ENCODE results near the gene EIF2D.
A peak's percentile ranks its signal among the peaks of the same experiment; 100 is the strongest.

EIF2D gene

DNA sequence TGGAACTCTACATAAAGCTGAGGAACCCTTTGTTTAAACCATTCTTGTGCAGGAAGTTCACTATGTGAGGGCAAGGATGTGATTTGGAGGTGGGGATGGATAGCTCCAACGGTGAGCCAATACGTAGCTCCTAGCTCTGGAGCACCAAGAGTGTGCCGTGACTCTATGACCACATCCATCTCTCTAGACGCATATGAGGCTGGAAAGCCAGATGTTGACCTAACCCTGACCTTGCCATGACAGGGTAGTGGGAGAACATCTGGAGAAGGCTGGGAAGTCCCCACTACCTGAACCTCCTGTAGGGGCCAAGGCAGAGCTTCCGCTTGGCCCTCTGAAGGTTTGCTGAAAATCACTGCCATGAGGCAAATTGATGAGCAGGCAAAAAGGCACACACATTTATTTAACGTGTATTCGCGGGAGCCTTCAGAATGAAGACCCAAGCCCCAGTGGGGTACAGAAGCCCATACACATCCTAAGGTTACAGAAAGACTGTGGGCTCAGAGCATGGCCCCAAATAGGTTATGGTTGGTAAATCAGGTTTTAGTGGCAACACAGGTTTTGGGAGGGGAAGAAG lies 43.4 kb downstream of the EIF2D start:
- no peak for DNase-seq

DNA sequence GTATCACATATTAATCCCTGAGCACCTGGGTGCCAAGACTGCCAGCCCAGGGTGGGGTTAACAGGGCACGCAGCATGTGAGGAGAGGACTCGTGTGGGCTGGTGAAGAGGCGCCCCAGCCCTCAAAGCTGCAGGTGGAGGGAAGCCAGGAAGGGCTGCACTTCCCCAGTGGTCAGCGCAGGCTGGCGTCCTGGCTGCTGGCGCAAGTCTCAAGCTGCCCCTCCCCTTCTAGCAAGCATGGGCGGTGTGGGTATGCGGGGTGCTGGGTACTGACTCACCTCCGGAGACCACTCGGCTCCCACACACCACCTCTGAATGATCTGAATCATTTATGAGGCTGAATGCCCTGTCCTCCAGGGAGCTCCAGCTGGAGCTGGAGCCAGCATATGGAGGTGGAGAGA lies 44.0 kb downstream of the EIF2D start:
- no peak for DNase-seq

- no peak for DNase-seq
Observed at GRCh38 chr1:206566999-206567398, 45.3 kb downstream of the EIF2D start.

DNA sequence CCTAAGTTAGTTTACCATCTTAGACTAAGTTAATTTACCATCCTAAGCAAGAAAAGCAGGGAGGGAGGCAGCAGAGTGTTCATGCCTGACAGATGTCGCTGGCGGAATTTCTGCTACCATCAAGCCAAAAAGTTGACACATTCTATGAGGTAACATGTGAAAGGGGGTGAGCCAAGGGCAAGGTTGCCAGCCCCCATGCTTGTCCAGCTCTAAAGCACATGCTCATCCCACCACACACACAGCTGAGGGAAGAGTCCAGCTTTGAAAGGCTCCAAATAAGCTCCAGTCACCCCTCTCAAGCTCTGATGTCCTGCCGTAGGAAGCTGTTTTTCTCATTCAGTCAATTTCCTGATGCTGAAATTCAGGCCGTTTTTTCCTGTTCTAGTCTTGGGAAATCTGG lies 46.3 kb downstream of the EIF2D start:
- no peak for DNase-seq

GRCh38 chr1:206563367-206564207 lies 48.7 kb downstream of the EIF2D start:
- no peak for DNase-seq

- DNase-seq, result no peak
Observed at GRCh38 chr1:206560007-206560716, 52.1 kb downstream of the EIF2D start.

DNA sequence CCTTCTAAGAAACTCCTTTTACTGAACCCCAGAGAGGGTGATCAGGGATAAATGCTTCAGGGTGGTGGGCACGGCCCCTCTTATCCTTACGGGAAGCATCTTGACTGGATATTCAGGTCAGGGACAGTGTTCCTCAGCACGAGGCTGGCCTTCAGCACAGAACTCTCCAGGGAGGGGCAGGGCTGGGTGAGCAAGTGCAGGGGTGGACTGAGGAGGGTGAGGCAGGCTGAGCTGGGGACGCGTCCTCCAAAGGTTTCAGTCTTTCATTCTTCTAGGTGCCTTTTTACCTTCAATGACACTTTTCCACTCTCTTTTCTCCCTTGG lies 52.6 kb downstream of the EIF2D start:
- peak; percentile 46 for DNase-seq

DNA sequence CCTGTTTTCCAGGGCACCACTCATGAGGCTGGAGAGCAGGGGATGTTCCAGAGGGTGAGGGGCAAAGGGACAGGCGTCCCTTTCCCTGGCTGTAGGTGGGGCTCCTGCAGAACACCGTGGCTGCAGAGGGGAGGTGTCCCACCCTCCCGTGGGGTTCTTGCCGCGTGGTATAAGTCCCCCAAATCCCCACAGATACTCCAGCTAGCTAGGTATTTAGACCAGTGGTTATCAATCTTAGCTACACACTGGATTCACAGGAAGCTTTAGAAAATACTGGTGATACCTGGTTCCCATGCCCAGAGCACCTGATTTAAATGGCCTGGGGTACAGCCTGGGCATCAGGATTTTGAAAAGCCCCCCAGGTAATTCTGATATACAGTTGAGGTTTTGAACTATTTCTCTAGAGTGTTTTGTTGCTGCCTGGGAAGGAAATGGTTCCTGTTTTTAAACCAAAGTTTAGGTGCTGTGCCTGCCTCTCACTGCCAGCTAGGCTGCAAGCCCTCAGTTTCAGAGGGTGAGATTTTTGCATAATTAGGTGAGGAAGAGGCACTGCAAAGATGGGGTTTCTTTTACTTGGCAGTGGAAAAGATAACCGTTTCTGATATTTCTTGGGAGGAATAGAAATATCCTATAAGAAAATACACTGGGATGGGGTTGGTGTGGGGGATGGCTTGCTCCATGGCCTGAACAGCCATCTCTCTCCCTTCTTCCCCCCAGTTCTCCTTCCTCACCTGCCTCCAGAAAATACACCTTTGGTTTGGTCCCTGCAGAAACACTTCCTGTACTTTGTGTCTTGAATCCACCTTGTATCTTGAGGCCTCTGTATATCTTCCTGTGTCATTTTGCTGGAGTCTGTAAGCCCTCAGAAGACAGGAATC lies 53.2 kb downstream of the EIF2D start:
- no peak for DNase-seq

GRCh38 chr1:206557636-206558473 lies 54.4 kb downstream of the EIF2D start:
- no peak for DNase-seq

DNA sequence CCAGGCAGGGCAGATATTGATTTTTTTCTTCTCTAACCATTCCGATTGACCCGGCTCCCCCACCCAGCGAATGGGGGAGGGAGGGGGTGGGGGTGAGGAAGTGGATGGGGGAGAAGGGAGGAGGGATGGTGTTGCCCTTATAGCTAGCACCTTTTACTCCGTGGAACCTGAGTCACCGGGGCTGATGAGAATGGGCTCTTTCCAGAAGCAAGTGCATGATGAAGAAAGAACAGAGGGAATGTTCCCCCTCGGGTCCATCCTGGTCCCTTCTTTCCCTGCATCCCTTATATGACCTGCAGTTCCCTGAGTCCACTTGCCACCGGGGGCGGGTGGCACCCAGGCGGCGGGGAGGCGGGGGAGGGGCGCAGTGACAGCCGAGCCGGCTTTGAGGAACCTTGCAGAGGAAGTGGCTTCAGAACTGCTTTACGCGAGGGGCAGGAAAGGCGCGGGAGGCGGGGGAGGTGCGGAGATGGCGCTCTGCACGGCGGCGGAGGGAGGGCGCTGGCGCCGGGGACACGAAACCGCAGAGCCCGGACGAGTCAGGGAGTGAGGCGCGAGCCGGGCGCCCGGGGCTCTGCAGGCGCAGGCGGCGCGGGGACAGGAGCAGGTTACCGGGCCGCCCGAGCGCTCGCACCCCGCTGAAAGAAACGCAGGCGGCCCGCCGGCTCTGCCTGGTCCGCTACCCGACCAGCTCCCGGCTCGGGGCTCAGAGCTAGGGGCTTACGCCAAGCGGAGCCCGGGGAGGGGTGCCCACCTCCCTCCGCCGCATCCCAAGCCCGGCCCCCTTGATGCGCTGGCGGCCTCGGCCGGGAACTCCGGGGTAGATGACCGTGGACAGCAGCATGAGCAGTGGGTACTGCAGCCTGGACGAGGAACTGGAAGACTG lies 55.3 kb downstream of the EIF2D start:
- peak; percentile 87 for DNase-seq

DNA sequence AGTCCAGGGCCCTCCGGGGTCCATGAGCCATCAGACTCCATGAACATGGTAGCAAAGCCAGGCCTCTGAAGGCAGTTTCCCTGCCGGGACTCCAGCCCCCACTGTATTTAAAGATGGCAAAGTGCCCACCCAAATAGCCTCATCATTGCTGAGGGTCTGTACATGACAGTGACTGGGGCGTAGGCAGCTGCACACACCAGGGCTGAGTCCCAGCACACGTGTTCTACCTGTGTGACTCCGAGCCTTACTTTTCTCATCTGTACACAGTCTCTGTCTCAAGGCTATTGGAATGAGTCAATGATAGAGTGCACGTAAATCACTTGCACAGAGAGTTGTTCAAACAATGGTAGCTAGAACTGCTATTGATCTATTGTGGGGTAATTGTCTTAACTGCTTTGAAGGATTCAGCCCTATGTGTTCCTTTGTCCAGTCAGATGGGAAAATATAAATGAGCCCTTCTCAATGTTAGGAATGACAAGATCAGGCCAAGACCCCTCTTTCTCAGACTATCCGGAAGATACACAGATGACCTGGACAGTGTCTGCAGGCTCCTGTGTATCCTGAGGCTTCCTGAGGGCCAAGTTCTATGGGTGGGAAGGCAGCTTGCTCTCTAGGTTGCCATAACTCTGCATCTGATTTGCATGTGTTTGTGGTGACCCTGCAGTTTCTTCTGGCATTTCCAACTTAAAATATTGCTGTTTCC lies 56.1 kb downstream of the EIF2D start:
- peak; percentile 44 for DNase-seq

- DNase-seq, result no peak
Observed at GRCh38 chr1:206555473-206555935, 56.8 kb downstream of the EIF2D start.

GRCh38 chr1:206554701-206555472 lies 57.4 kb downstream of the EIF2D start:
- no peak for DNase-seq

GRCh38 chr1:206554211-206554610 lies 58.1 kb downstream of the EIF2D start:
- no peak for DNase-seq

DNA sequence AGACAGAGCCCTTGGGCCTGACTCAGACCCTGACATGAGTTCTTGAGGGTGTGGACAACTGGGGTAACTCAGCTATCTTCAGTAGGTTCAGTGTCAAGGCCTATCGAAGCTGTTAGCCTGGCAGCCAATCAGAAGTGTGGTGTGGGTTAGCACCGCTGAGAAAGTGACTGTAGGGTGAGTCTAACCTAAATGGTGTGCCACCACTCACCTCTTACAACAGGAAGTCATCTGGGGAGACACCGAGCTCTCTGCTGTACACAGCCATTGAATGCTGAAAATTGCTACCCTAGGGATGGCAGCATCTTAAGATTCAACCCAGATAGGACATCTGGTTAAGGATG lies 60.3 kb downstream of the EIF2D start:
- DNase-seq, result peak; percentile 59

GRCh38 chr1:206551296-206551985 lies 60.8 kb downstream of the EIF2D start:
- no peak for DNase-seq

DNA sequence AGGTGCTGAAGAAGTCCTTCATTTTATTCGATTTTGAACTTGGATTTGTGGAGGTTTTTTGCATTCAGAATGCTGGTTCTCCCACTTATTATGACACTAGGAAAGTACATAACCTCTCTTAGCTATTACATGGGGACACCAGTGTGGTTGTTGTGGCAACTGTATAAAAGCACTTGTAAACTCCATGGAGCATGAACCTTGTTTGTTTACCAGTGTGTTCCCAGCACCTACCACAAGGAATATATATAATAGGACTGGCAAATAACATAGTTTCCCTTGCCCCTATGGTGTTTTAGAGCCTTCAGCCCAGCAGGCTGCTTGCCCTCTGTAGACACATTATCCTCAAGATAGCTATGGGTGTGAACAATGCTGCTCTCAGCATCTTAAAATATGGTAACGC lies 61.8 kb downstream of the EIF2D start:
- no peak for DNase-seq

- DNase-seq, result no peak
Observed at GRCh38 chr1:206547104-206547503, 65.2 kb downstream of the EIF2D start.

- no peak for DNase-seq
Observed at GRCh38 chr1:206545351-206545750, 66.9 kb downstream of the EIF2D start.

All from stimulated activated CD4-positive, alpha-beta T cell treated with anti-CD3 and anti-CD28 coated beads, Interleukin-4, amount 100 ng/mL, for 1 hour (primary cell).